Memory B cell (primary cell): ENCODE data around the gene CALCR.
A peak's percentile ranks its signal among the peaks of the same experiment; 100 is the strongest.
"Not testable (repeated sequence)": the region's sequence is repeated elsewhere in the genome, so short reads cannot be mapped to it uniquely, and the experiment has no call there.

Experiments used
- ATAC-seq: fragments of 150-1000 bp; cut with Tn5 transposase; 2 replicates; pipeline ENCODE4 v1.10.0; 2021; ENCODE audit warnings: low read depth, mild to moderate bottlenecking, moderate library complexity
- DNase-seq, 2 donors: peaks; one replicate each; pipeline ENCODE4 v3.0.0; 2022; ENCODE audit warnings: low spot score in 2 of 2
- H3K27ac Mint-ChIP-seq: one replicate; pipeline ENCODE4 v1.8.0; 2022; ENCODE audit warnings: mild to moderate bottlenecking, moderate library complexity, mixed read lengths
- H3K27me3 Mint-ChIP-seq: one replicate; pipeline ENCODE4 v1.8.0; 2022; ENCODE audit warnings: mixed read lengths
- H3K36me3 Mint-ChIP-seq: one replicate; pipeline ENCODE4 v1.8.0; 2022; ENCODE audit warnings: mild to moderate bottlenecking, mixed read lengths
- H3K4me1 Mint-ChIP-seq: one replicate; pipeline ENCODE4 v1.8.0; 2022; ENCODE audit warnings: mixed read lengths
- H3K4me3 Mint-ChIP-seq: one replicate; pipeline ENCODE4 v1.8.0; 2022; ENCODE audit warnings: mild to moderate bottlenecking, moderate library complexity, mixed read lengths
- H3K9me3 Mint-ChIP-seq: one replicate; pipeline ENCODE4 v1.8.0; 2022; ENCODE audit warnings: mixed read lengths

CALCR gene

GRCh38 chr7:93574646-93575554 is at the start of gene CALCR:
Gene CALCR (minus strand): TSS chr7:93574724. CDS start chr7:93486981, 87,743 bp downstream.
- H3K4me3 Mint-ChIP-seq = peak within 1 kb of the TSS; percentile 75
- no peaks in the 10 kb centered on the region for H3K9me3 Mint-ChIP-seq
- ATAC-seq = peak; percentile 59
- H3K27me3 Mint-ChIP-seq = peaks cover 23% of the 10 kb centered on the region
- H3K36me3 Mint-ChIP-seq = no peaks in the 10 kb centered on the region
- peaks cover 9% of the 10 kb centered on the region for H3K4me1 Mint-ChIP-seq
- no peak within 1 kb of the TSS for H3K27ac Mint-ChIP-seq
- no peak for DNase-seq

DNA sequence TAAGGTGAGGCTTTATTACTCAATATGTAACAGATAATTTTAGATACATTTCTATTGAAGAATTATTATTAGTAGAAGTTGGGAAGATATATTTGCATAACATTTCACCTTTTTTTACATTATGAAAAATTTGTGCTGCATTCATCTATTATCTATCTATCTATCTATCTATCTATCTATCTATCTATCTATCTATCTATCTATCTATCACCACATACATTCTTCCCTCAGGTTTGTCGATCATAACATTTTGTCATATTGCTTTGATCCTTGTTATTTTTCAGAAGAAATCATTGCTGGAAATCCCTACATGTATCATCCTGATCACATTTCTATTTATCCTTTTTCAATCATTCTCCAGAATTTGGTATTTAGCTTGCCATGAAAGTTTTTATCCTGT is 49.3 kb upstream of the CALCR start:
- no peaks in the 10 kb centered on the region for H3K36me3 Mint-ChIP-seq
- peaks cover 2% of the 10 kb centered on the region for H3K4me1 Mint-ChIP-seq
- DNase-seq = no peak
- H3K27ac Mint-ChIP-seq = no peak overlapping the region
- H3K27me3 Mint-ChIP-seq = peaks cover 2% of the 10 kb centered on the region
- H3K4me3 Mint-ChIP-seq = no peak overlapping the region
- no peaks in the 10 kb centered on the region for H3K9me3 Mint-ChIP-seq
- ATAC-seq = no peak

- H3K27me3 Mint-ChIP-seq = peaks cover 2% of the 10 kb centered on the region
- no peak overlapping the region for H3K27ac Mint-ChIP-seq
- ATAC-seq = peak; percentile 55
- no peak overlapping the region for H3K4me3 Mint-ChIP-seq
- peaks cover 2% of the 10 kb centered on the region for H3K4me1 Mint-ChIP-seq
- no peaks in the 10 kb centered on the region for H3K9me3 Mint-ChIP-seq
- no peak for DNase-seq
- H3K36me3 Mint-ChIP-seq = no peaks in the 10 kb centered on the region
These were observed 47.8 kb upstream of the CALCR start for GRCh38 chr7:93622036-93623033.

DNA sequence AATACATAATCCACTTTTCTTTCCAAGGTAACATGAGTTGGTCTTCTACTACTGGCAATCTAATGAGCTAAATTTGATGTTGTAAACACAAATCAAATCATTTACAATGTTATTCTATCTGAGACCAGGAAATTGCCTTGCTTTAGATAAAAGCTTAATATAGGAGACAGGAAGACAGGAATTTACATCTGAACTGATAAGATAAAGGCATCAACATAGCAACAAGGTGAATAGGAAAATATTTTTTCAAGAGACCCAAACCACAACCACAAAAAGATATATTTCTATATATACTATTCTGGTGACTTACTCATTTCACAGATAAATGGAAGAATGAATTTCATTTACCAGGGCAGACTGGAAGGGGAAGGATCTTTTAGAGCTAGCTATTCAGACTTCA is 46.3 kb upstream of the CALCR start:
- H3K9me3 Mint-ChIP-seq = no peaks in the 10 kb centered on the region
- H3K36me3 Mint-ChIP-seq = no peaks in the 10 kb centered on the region
- H3K27me3 Mint-ChIP-seq = peaks cover 2% of the 10 kb centered on the region
- ATAC-seq (no peak), DNase-seq (no peak)
- no peak overlapping the region for H3K27ac Mint-ChIP-seq
- H3K4me1 Mint-ChIP-seq = peaks cover 2% of the 10 kb centered on the region
- no peak overlapping the region for H3K4me3 Mint-ChIP-seq

- Mint-ChIP-seq H3K4me1 (peaks cover 2% of the 10 kb centered on the region), H3K27ac (no peak overlapping the region), H3K4me3 (no peak overlapping the region), H3K27me3 (peaks cover 2% of the 10 kb centered on the region), H3K9me3 (no peaks in the 10 kb centered on the region), H3K36me3 (no peaks in the 10 kb centered on the region)
- ATAC-seq = no peak
- DNase-seq = no peak
These were observed 45.5 kb upstream of the CALCR start for GRCh38 chr7:93620057-93620456.

DNA sequence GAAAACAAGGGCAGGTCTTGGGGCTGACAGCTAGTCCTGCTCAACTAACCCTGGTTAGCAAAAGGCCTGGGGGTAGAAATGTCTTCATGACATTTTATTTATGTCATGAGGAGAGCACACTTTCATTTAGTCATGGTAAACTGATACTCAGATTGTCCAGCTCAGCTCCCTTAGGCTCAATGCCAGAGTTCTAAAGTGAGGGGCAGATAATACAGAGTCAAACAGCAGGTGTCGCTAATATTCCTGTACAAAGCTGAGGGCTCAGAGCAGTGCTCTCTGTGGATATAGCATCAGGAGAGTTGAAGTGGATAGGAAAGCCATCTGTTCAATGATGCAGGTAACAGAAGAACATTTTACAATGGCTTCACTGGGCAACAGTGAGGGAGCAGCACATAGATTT is 26.8 kb upstream of the CALCR start:
- no peak overlapping the region for H3K27ac Mint-ChIP-seq

GRCh38 chr7:93594250-93594649 is 19.7 kb upstream of the CALCR start:
- H3K27me3 Mint-ChIP-seq = peaks cover 7% of the 10 kb centered on the region
- H3K9me3 Mint-ChIP-seq = no peaks in the 10 kb centered on the region
- no peaks in the 10 kb centered on the region for H3K36me3 Mint-ChIP-seq
- no peak overlapping the region for H3K4me3 Mint-ChIP-seq
- H3K4me1 Mint-ChIP-seq = no peaks in the 10 kb centered on the region
- H3K27ac Mint-ChIP-seq = no peak overlapping the region
- ATAC-seq (no peak), DNase-seq (no peak)

More for the DNA sequence above, 26.8 kb upstream of the CALCR start:
- H3K27me3 Mint-ChIP-seq = peaks cover 5% of the 10 kb centered on the region
- ATAC-seq = no peak
- no peaks in the 10 kb centered on the region for H3K9me3 Mint-ChIP-seq
- no peaks in the 10 kb centered on the region for H3K4me1 Mint-ChIP-seq
- no peak overlapping the region for H3K4me3 Mint-ChIP-seq
- no peaks in the 10 kb centered on the region for H3K36me3 Mint-ChIP-seq
- DNase-seq = no peak

- Mint-ChIP-seq H3K27me3 (peaks cover 7% of the 10 kb centered on the region), H3K9me3 (peaks cover 2% of the 10 kb centered on the region), H3K4me3 (no peak overlapping the region), H3K36me3 (peaks cover 2% of the 10 kb centered on the region), H3K4me1 (no peaks in the 10 kb centered on the region), H3K27ac (no peak overlapping the region)
- ATAC-seq (no peak), DNase-seq (no peak)
These were observed 18.2 kb upstream of the CALCR start for GRCh38 chr7:93592588-93593266.

DNA sequence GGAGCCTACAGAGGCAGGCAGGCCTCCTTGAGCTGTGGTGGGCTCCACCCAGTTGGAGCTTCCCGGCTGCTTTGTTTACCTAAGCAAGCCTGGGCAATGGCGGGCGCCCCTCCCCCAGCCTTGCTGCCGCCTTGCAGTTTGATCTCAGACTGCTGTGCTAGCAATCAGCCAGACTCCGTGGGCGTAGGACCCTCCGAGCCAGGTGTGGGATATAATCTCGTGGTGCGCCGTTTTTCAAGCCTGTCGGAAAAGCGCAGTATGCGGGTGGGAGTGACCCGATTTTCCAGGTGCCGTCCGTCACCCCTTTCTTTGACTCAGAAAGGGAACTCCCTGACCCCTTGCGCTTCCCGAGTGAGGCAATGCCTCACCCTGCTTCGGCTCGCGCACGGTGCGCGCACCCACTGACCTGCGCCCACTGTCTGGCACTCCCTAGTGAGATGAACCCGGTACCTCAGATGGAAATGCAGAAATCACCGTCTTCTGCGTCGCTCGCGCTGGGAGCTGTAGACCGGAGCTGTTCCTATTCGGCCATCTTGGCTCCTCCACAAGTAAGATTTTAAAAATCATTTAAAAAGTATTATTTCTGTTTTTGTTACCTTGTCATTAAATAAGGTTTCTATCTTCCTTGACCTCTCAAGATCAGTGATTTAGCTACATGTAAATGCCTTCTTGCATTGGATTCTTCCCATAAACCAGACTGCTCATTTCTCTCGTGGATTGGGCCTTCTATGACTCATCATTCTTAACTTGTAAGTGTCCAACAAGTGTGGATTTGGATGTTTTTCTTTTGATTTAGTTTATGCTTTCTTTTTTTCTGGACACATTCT is 16.9 kb upstream of the CALCR start:
- H3K9me3 Mint-ChIP-seq, H3K4me3 Mint-ChIP-seq, DNase-seq, H3K27ac Mint-ChIP-seq, H3K36me3 Mint-ChIP-seq, H3K4me1 Mint-ChIP-seq, H3K27me3 Mint-ChIP-seq, ATAC-seq: not testable (repeated sequence)

DNA sequence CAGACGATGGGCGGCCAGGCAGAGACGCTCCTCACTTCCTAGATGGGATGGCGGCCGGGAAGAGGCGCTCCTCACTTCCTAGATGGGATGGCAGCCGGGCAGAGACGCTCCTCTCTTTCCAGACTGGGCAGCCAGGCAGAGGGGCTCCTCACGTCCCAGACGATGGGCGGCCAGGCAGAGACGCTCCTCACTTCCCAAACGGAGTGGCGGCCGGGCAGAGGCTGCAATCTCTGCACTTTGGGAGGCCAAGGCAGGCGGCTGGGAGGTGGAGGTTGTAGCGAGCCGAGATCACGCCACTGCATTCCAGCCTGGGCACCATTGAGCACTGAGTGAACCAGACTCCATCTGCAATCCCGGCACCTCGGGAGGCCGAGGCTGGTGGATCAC is 11.9 kb upstream of the CALCR start:
- not testable (repeated sequence) for H3K4me1 Mint-ChIP-seq, H3K27me3 Mint-ChIP-seq, H3K27ac Mint-ChIP-seq, H3K9me3 Mint-ChIP-seq, ATAC-seq, H3K4me3 Mint-ChIP-seq, DNase-seq, H3K36me3 Mint-ChIP-seq

DNA sequence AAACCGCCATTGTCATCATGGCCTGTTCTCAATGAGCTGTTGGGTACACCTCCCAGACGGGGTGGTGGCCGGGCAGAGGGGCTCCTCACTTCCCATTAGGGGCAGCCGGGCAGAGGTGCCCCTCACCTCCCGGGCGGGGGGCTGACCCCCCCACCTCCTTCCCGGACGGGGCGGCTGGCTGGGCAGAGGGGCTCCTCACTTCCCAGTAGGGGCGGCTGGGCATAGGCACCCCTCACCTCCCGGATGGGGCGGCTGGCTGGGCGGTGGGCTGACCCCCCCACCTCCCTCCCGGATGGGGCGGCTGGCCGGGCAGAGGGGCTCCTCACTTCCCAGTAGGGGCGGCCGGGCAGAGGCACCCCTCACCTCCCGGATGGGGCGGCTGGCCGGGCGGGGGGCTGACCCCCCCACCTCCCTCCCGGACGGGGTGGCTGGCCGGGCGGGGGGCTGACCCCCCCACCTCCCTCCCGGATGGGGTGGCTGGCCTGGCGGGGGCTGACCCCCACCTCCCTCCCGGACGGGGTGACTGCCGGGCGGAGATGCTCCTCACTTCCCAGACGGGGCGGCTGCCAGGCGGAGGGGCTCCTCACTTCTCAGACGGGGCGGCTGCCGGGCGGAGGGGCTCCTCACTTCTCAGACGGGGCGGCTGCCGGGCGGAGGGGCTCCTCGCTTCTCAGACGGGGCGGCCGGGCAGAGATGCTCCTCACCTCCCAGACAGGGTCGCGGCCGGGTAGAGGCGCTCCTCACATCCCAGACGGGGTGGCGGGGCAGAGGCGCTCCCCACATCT is 11.4 kb upstream of the CALCR start:
- not testable (repeated sequence) for H3K27me3 Mint-ChIP-seq, H3K36me3 Mint-ChIP-seq, H3K4me3 Mint-ChIP-seq, H3K4me1 Mint-ChIP-seq, ATAC-seq, H3K27ac Mint-ChIP-seq, H3K9me3 Mint-ChIP-seq, DNase-seq

DNA sequence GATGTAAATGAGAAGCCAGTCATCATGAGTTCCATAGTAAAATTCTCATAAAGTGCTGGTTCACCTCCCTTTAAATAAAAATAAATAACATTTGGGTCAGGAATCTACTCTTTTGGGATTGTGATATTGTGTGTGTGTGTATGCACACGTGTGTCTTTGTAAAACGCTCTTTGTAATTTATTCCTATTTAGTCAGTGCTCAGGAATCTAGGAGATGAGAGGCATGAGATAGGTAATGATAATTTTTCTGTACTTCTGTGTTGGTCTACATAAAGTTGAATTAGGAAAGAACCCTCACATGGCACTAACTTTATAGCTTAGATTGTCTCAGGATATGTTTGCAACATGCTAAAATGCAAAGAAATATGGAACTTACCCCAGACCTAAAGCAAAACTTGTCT is 4.9 kb upstream of the CALCR start:
- no peak for DNase-seq
- H3K27me3 Mint-ChIP-seq = peaks cover 28% of the 10 kb centered on the region
- H3K27ac Mint-ChIP-seq = no peak overlapping the region
- H3K9me3 Mint-ChIP-seq = no peaks in the 10 kb centered on the region
- no peaks in the 10 kb centered on the region for H3K36me3 Mint-ChIP-seq
- ATAC-seq = no peak
- no peak overlapping the region for H3K4me3 Mint-ChIP-seq
- H3K4me1 Mint-ChIP-seq = peaks cover 9% of the 10 kb centered on the region
